Testis (tissue), 3 donors: ENCODE data around the gene COBL. TPM values are rescaled to one million over a fixed set of nuclear protein-coding genes. Genes with fewer than 3 reads are reported as not detected.

Experiments
- DNase-seq: peaks from one replicate; pipeline ENCODE4 v3.0.0-alpha.2; 2019
- H3K27ac ChIP-seq, 2 donors: fragments of 200-600 bp; sonication (generic); one replicate each; pipeline ENCODE4 v1.5.1; 2019
- H3K27me3 ChIP-seq: fragments of 200-600 bp; sonication (generic); one replicate; pipeline ENCODE4 v1.5.1; 2019
- H3K36me3 ChIP-seq: fragments of 200-600 bp; sonication (generic); one replicate; pipeline ENCODE4 v1.5.1; 2017; ENCODE audit warnings: low read depth; ENCODE audit errors: missing control alignments
- H3K4me1 ChIP-seq: fragments of 200-600 bp; sonication (generic); one replicate; pipeline ENCODE4 v1.5.1; 2019
- H3K4me3 ChIP-seq, 2 donors: fragments of 200-600 bp; sonication (generic); one replicate each; pipeline ENCODE4 v1.5.1; 2017 to 2019
- H3K9me3 ChIP-seq: fragments of 200-600 bp; sonication (generic); one replicate; pipeline ENCODE4 v1.5.1; 2017
- CTCF ChIP-seq, 3 experiments: fragments of 450-650 bp in 2 of 3; fragments of 200-600 bp in 1 of 3; sonication (generic) in 1 of 3; IDR thresholded peaks; one replicate each; pipeline ENCODE4 v1.5.1; 2016 to 2019; ENCODE audit warnings: antibody characterized with exemption in 3 of 3, mild to moderate bottlenecking in 2 of 3, moderate library complexity in 1 of 3
- POLR2A ChIP-seq: fragments of 450-650 bp; IDR thresholded peaks from one replicate; pipeline ENCODE4 v1.6.1; 2017; ENCODE audit warnings: antibody characterized with exemption, mild to moderate bottlenecking, moderate library complexity
- WGBS, 2 donors: methylation state at CpG; one replicate each; pipeline ENCODE4 v1.1.5; 2018; 5-methylcytosine and 5-hydroxymethylcytosine counted together
- intact Hi-C: fragments of 100-400 bp; cut with DNase I; formaldehyde crosslinking; loops from one replicate; pipeline ENCODE4 v1.15.1; 2023; ENCODE audit warnings: low total_unique reads
- polyA plus RNA-seq: library from polyadenylated mRNA; stranded (reverse); fragments of 350-450 nt; fragmentation: Illumina TruSeq; extraction: RNeasy Lipid Tissue Mini Kit (QIAGEN cat#74804); gene quantifications from one replicate; pipeline ENCODE4 v1.2.3, GENCODE V29; 2014; ENCODE audit warnings: low read depth, low replicate concordance; ENCODE audit not compliant: insufficient read depth
- total RNA-seq, 2 donors: library from RNA; depleted of rRNA; stranded (reverse); fragments of >200 nt; gene quantifications; one replicate each; pipeline ENCODE4 v1.2.3, GENCODE V29; 2016

COBL gene
- total and polyA plus RNA-seq, 3 donors from 2014 or later, result 9.2 to 14.8 (median 12.3) TPM

GRCh38 chr7:51068401-51068800 is 248.2 kb downstream of the COBL start:
- Histone ChIP-seq H3K4me3 (no peak overlapping the region), H3K4me1 (no peaks in the 10 kb centered on the region), H3K27me3 (no peaks in the 10 kb centered on the region), H3K27ac (no peak overlapping the region), H3K36me3 (no peaks in the 10 kb centered on the region), H3K9me3 (no peaks in the 10 kb centered on the region)
- DNase-seq, result no peak
- WGBS, 2 donors, result 89 to 90% methylated on average over 4 of the region's 4 CpGs
- intact Hi-C loops, result no loop called here
- TF ChIP-seq POLR2A (no peak), CTCF (IDR thresholded peaks at IDR 0.05) (no peak)

- intact Hi-C loops, result no loop called here
- TF ChIP-seq POLR2A (no peak), CTCF (IDR thresholded peaks at IDR 0.05) (peak; percentile 44 to 62 (median 50))
- 56 to 66% methylated on average over 7 of the region's 7 CpGs for WGBS, 2 donors
Measured at GRCh38 chr7:51067757-51068156, 248.9 kb downstream of the COBL start.

DNA sequence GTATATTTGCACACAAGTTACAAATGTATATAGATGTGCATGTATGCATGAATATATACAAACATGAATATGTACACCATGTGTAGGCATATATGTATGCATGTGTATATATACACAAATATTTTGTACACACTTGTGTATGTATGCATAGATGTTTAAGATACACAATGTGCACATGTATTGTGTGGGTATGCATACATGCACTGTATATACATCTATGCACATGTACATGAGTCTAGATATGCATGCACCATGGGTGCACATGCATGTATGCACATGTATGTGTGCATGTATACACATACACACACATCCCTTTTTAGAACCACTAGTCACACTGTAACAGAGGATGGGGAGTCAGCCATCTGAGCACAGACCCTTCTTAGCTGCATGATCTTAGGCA is 249.4 kb downstream of the COBL start:
- Histone ChIP-seq H3K9me3 (no peaks in the 10 kb centered on the region), H3K4me3 (no peak overlapping the region), H3K27me3 (no peaks in the 10 kb centered on the region), H3K36me3 (no peaks in the 10 kb centered on the region), H3K4me1 (no peaks in the 10 kb centered on the region), H3K27ac (no peak overlapping the region)
- DNase-seq, result no peak
- intact Hi-C loops, result no loop called here
- TF ChIP-seq POLR2A (no peak), CTCF (IDR thresholded peaks at IDR 0.05) (no peak)

More at GRCh38 chr7:51067757-51068156, 248.9 kb downstream of the COBL start:
- no peak overlapping the region for H3K4me3 ChIP-seq
- DNase-seq, result peak; percentile 86
- H3K27me3 ChIP-seq, result no peaks in the 10 kb centered on the region
- H3K9me3 ChIP-seq, result no peaks in the 10 kb centered on the region
- H3K4me1 ChIP-seq, result no peaks in the 10 kb centered on the region
- no peak overlapping the region for H3K27ac ChIP-seq
- H3K36me3 ChIP-seq, result no peaks in the 10 kb centered on the region

DNA sequence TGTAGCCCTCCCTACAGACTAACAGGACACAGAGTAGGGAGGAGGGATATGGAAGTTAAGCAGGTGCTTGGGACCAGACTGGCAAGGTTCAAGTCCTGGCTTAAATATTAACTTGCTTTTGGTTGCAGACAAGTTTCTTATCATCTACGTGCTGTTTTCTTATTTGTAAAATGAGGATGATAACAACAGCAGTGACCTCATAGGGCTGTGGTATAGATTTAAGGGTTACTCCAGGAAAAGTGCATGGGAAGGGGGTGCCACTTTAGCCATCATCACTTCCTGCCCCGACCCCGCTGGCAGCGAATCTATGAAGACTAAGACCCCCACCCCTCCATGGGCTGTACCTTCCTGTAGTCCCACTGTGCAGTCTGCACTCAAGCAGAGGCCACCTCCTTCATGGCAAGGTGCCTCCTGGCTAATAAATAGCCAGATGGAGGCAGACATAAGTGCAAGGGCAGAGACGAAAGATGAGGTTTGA is 250.2 kb downstream of the COBL start:
- H3K27ac ChIP-seq, result no peak overlapping the region
- H3K9me3 ChIP-seq, result no peaks in the 10 kb centered on the region
- no peak for DNase-seq
- intact Hi-C loops, result no loop called here
- TF ChIP-seq POLR2A (no peak), CTCF (IDR thresholded peaks at IDR 0.05) (no peak)
- no peak overlapping the region for H3K4me3 ChIP-seq
- H3K4me1 ChIP-seq, result no peaks in the 10 kb centered on the region
- H3K36me3 ChIP-seq, result no peaks in the 10 kb centered on the region
- 87 to 96% methylated on average over 5 of the region's 5 CpGs for WGBS, 2 donors
- no peaks in the 10 kb centered on the region for H3K27me3 ChIP-seq

DNA sequence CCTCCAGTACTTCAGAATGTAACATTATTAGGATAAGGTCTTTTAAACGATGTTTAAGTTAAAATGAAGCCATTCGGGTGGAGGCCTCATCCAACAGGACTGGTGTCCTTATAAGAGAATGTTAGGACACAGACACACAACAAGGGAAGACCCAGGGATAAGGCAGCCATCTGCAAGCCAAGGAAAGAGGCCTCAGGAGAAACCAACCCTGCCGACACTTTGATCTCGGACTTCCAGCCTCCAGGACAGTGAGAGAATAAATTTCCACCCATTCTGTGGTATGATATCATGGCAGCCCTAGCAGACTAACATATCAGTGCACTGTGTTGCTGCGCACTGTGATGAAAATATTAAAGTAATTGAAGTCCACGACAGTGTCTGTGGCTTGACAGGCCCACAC is 250.8 kb downstream of the COBL start:
- H3K27me3 ChIP-seq, result no peaks in the 10 kb centered on the region
- no peak overlapping the region for H3K4me3 ChIP-seq
- H3K9me3 ChIP-seq, result no peaks in the 10 kb centered on the region
- intact Hi-C loops, result no loop called here
- H3K36me3 ChIP-seq, result no peaks in the 10 kb centered on the region
- no peak overlapping the region for H3K27ac ChIP-seq
- WGBS, 2 donors, result 93 to 95% methylated on average over 6 of the region's 6 CpGs
- TF ChIP-seq POLR2A (no peak), CTCF (IDR thresholded peaks at IDR 0.05) (no peak)
- DNase-seq, result no peak
- no peaks in the 10 kb centered on the region for H3K4me1 ChIP-seq
